Keratinocyte (primary cell): Measurements from ENCODE around the gene CD248.

ENCODE experiments used
- CTCF ChIP-seq, 3 experiments: IDR thresholded peaks in 1 of 3; conservative IDR thresholded peaks in 1 of 3; optimal IDR thresholded peaks in 1 of 3; 2 replicates in 2 of 3; 3 replicates in 1 of 3; pipeline versions ENCODE3 to v1.5.1; 2011; ENCODE audit warnings: low read length in 3 of 3, mild to moderate bottlenecking in 3 of 3, moderate library complexity in 2 of 3, control low read depth in 1 of 3, inconsistent platforms in 1 of 3; ENCODE audit not compliant: insufficient read depth in 2 of 3; ENCODE audit errors: extremely low read depth in 1 of 3
- EZH2 ChIP-seq: IDR thresholded peaks from one replicate; pipeline ENCODE4 v1.6.1; 2012; ENCODE audit warnings: inconsistent platforms, mild to moderate bottlenecking, low read length, moderate library complexity

GRCh38 chr11:66333896-66334604 is 17.2 kb upstream of the CD248 start:
- no peak for TF ChIP-seq CTCF (optimal IDR thresholded peaks at IDR 0.05 in 1 of 3, IDR thresholded peaks at IDR 0.05 in 1 of 3, conservative IDR thresholded peaks at IDR 0.05 in 1 of 3; ENCODE audit: extremely low read depth in 1 of 3, insufficient read depth in 2 of 3, low read length in 3 of 3)
- no peak for TF ChIP-seq EZH2
